Smooth muscle cell (in vitro differentiated cells): Measurements from ENCODE around the gene RASL11B. TPM values are rescaled to one million over a fixed set of nuclear protein-coding genes. Genes with fewer than 3 reads are reported as not detected.
A peak's percentile ranks its signal among the peaks of the same experiment; 100 is the strongest.

Experiments used
- DNase-seq: peaks from one replicate; lab custom pipeline; 2025; ENCODE audit not compliant: unreplicated experiment; lab: John Stamatoyannopoulos, UW
- H2AFZ ChIP-seq: fragments of 200-600 bp; sonication (generic); 2 replicates; pipeline ENCODE4 v1.6.0; 2016; ENCODE audit warnings: antibody characterized with exemption, low read depth, mild to moderate bottlenecking
- H3F3A ChIP-seq: fragments of 200-600 bp; sonication (generic); 2 replicates; pipeline ENCODE4 v1.6.0; 2017; ENCODE audit warnings: antibody characterized with exemption, low read depth
- H3K27ac ChIP-seq: fragments of 200-600 bp; sonication (generic); 2 replicates; pipeline ENCODE4 v1.5.1; 2016; ENCODE audit warnings: low read depth, mild to moderate bottlenecking
- H3K27me3 ChIP-seq: fragments of 200-600 bp; sonication (generic); 2 replicates; pipeline ENCODE4 v1.6.1; 2016; ENCODE audit warnings: low read depth, mild to moderate bottlenecking
- H3K36me3 ChIP-seq: fragments of 200-600 bp; sonication (generic); 2 replicates; pipeline ENCODE4 v1.5.1; 2016; ENCODE audit warnings: low read depth
- H3K4me1 ChIP-seq: fragments of 200-600 bp; sonication (generic); 2 replicates; pipeline ENCODE4 v1.5.1; 2016; ENCODE audit warnings: low read depth
- H3K4me2 ChIP-seq: fragments of 200-600 bp; sonication (generic); 2 replicates; pipeline ENCODE4 v1.6.0; 2016; ENCODE audit warnings: mild to moderate bottlenecking
- H3K4me3 ChIP-seq: fragments of 200-600 bp; sonication (generic); 2 replicates; pipeline ENCODE4 v1.5.1; 2016; ENCODE audit warnings: mild to moderate bottlenecking
- H3K79me2 ChIP-seq: fragments of 200-600 bp; sonication (generic); 2 replicates; pipeline ENCODE4 v1.6.0; 2016; ENCODE audit warnings: low read depth, mild to moderate bottlenecking
- H3K9ac ChIP-seq: fragments of 200-600 bp; sonication (generic); 2 replicates; pipeline ENCODE4 v1.6.0; 2016; ENCODE audit warnings: low read depth
- H3K9me3 ChIP-seq: fragments of 200-600 bp; sonication (generic); replicated peaks from 2 replicates; pipeline ENCODE4 v1.5.1; 2016; ENCODE audit warnings: low read depth
- H4K20me1 ChIP-seq: fragments of 200-600 bp; sonication (generic); 2 replicates; pipeline ENCODE4 v1.6.0; 2016; ENCODE audit warnings: low read depth
- WGBS: methylation state at CpG from one replicate; pipeline ENCODE4 v1.1.7; 2016; ENCODE audit warnings: low lambda C conversion rate; 5-methylcytosine and 5-hydroxymethylcytosine counted together
- polyA plus RNA-seq: library from polyadenylated mRNA; unstranded; fragments of >200 nt; fragmentation: Nextera tagmentation; extraction: Ambion mirVana; gene quantifications from 2 replicates; pipeline ENCODE4 v1.2.1, GENCODE V29; 2016
- total RNA-seq: library from RNA; depleted of rRNA; stranded (reverse); fragments of >200 nt; gene quantifications from 2 replicates; pipeline ENCODE4 v1.2.3, GENCODE V29; 2014
- TF ChIP-seq, protein P1 (sequence below): fragments of 200-600 bp; sonication (generic); IDR thresholded peaks from 2 replicates; pipeline ENCODE4 v1.5.1; 2017; ENCODE audit warnings: borderline replicate concordance, mild to moderate bottlenecking, antibody characterized with exemption; ENCODE audit not compliant: insufficient read depth, poor library complexity, severe bottlenecking

Gene RASL11B
- total and polyA plus RNA-seq, 2 experiments from 2014 or later: 42.9 to 59.6 TPM

DNA sequence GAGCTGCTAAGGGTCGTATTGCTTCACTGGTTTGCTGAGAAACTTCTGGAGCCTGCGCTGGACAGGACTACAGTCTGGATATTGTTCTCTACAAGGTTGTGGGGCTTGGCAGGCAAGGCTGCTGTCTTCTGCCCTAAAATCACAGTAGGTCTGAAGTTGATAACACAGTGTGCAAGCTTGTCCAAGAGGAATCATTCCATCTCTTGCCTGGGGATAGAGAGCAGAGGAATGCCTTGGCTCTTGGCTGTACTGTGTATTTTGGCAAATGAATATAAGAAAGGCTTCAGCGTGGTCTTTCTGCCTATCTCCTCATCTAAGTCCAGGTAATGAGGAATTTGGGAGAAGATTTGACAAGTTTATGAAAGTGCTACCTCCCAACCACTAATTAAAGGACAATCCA lies 9.4 kb upstream of the RASL11B start:
- H2AFZ ChIP-seq: no peak overlapping the region
- no peaks in the 10 kb centered on the region for H3K9me3 ChIP-seq
- no peaks in the 10 kb centered on the region for H3K27me3 ChIP-seq
- WGBS: 67% methylated on average over 3 of the region's 3 CpGs
- peaks cover 15% of the 10 kb centered on the region for H3K4me1 ChIP-seq
- H3K9ac ChIP-seq: no peak overlapping the region
- peaks cover 2% of the 10 kb centered on the region for H3F3A ChIP-seq
- H4K20me1 ChIP-seq: no peaks in the 10 kb centered on the region
- H3K4me2 ChIP-seq: peak overlapping the region; percentile 46
- TF ChIP-seq, protein P1, sequence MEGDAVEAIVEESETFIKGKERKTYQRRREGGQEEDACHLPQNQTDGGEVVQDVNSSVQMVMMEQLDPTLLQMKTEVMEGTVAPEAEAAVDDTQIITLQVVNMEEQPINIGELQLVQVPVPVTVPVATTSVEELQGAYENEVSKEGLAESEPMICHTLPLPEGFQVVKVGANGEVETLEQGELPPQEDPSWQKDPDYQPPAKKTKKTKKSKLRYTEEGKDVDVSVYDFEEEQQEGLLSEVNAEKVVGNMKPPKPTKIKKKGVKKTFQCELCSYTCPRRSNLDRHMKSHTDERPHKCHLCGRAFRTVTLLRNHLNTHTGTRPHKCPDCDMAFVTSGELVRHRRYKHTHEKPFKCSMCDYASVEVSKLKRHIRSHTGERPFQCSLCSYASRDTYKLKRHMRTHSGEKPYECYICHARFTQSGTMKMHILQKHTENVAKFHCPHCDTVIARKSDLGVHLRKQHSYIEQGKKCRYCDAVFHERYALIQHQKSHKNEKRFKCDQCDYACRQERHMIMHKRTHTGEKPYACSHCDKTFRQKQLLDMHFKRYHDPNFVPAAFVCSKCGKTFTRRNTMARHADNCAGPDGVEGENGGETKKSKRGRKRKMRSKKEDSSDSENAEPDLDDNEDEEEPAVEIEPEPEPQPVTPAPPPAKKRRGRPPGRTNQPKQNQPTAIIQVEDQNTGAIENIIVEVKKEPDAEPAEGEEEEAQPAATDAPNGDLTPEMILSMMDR: no peak
- no peak overlapping the region for H3K4me3 ChIP-seq
- H3K79me2 ChIP-seq: no peaks in the 10 kb centered on the region
- peak overlapping the region; percentile 42 for H3K27ac ChIP-seq
- no peak for DNase-seq
- no peaks in the 10 kb centered on the region for H3K36me3 ChIP-seq

DNA sequence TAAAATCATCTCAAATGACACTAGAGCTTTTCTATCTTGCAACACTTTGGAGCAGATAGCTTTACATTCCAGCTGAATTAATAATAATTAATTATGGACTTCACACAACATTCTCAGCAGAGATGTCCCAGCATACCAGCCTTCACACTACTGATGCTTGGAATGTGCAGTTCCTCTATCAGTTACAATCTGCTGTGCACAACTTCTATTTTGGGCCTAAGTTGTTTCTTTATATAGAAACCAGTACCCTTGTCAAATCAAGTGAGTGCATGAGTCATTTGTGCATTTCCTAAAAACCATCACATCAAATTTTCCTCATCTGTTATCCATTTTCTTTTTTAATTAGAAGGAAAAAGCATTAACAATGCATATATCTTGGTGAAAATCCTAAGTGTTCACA lies 8.8 kb upstream of the RASL11B start:
- no peak for DNase-seq
- Histone ChIP-seq H3K36me3 (no peaks in the 10 kb centered on the region), H4K20me1 (no peaks in the 10 kb centered on the region), H3K4me1 (peaks cover 15% of the 10 kb centered on the region), H2AFZ (no peak overlapping the region), H3K9me3 (peaks cover 5% of the 10 kb centered on the region), H3K79me2 (no peaks in the 10 kb centered on the region), H3K27me3 (no peaks in the 10 kb centered on the region), H3K27ac (peak overlapping the region; percentile 42), H3K9ac (no peak overlapping the region), H3K4me3 (no peak overlapping the region), H3F3A (peaks cover 2% of the 10 kb centered on the region), H3K4me2 (peak overlapping the region; percentile 46)
- TF ChIP-seq, protein P1: no peak

DNA sequence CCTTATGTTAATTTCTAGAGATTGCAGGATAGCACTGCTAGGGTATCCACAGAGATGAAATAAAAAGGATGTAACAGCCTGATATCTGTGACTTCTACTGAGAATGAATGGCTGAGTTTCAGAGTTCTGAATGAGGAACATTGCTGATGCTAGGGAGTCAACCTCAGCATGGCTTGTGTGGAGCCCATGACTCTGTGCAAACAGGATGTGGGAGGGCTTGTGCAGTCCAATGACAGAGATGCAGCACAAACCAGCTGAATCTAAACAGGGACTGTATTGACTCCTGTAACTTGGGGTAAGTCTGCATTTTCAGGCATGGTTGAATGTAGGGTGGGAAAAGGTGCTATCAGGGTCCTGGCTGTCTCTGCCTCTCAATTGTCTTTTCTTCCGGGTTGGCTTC lies 5.3 kb upstream of the RASL11B start:
- Histone ChIP-seq H3K9me3 (peaks cover 5% of the 10 kb centered on the region), H2AFZ (no peak overlapping the region), H3K4me2 (no peak overlapping the region), H4K20me1 (no peaks in the 10 kb centered on the region), H3K27me3 (no peaks in the 10 kb centered on the region), H3K4me1 (peaks cover 21% of the 10 kb centered on the region), H3K4me3 (no peak overlapping the region), H3K27ac (no peak overlapping the region), H3F3A (peaks cover 2% of the 10 kb centered on the region), H3K9ac (no peak overlapping the region), H3K36me3 (no peaks in the 10 kb centered on the region), H3K79me2 (no peaks in the 10 kb centered on the region)
- DNase-seq: no peak
- WGBS: 100% methylated on average over 1 of the region's 1 CpG
- TF ChIP-seq, protein P1: no peak

DNA sequence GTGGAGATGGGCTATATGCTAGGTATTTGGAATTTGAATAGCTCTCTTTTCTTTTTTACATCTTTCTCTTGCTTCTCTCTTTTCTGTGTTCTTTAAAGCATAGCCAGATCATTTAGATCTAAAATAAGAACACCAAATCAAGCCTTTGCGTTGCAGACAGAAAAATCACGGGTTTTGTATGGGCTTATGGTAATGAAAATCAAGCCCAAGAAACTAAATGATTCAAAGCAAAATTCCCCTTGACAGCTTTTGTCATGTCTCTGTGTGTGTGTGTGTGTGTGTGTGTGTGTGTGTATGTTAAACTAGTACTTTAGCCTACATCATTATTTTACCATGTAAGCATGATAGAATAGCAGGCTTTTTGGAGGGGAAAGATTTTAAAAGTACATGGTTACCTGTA lies 1.8 kb upstream of the RASL11B start:
- WGBS: 88% methylated on average over 2 of the region's 2 CpGs
- no peak overlapping the region for H3K4me2 ChIP-seq
- H3K36me3 ChIP-seq: no peaks in the 10 kb centered on the region
- peaks cover 5% of the 10 kb centered on the region for H3K9me3 ChIP-seq
- peaks cover 18% of the 10 kb centered on the region for H3K4me1 ChIP-seq
- H3K27me3 ChIP-seq: no peaks in the 10 kb centered on the region
- H3F3A ChIP-seq: peaks cover 3% of the 10 kb centered on the region
- no peak for DNase-seq
- peaks cover 16% of the 10 kb centered on the region for H4K20me1 ChIP-seq
- no peak overlapping the region for H3K27ac ChIP-seq
- TF ChIP-seq, protein P1: no peak
- H2AFZ ChIP-seq: no peak overlapping the region
- H3K9ac ChIP-seq: no peak overlapping the region
- no peak overlapping the region for H3K4me3 ChIP-seq
- H3K79me2 ChIP-seq: peaks cover 20% of the 10 kb centered on the region
